ENCODE data around the gene CYP27A1.

The CYP27A1 gene

GRCh38 chr2:218773881-218774280 lies 8.1 kb upstream of the CYP27A1 start:
- DNase-seq (ENCODE audit: low read depth, low spot score), result no peak

GRCh38 chr2:218776488-218776887 lies 5.5 kb upstream of the CYP27A1 start:
- DNase-seq (ENCODE audit: low read depth, low spot score), result no peak

- DNase-seq (ENCODE audit: low read depth, low spot score), result no peak
Observed at GRCh38 chr2:218777276-218777990, 4.5 kb upstream of the CYP27A1 start.

- no peak for DNase-seq (ENCODE audit: low read depth, low spot score)
Observed at GRCh38 chr2:218780046-218780445, 1.9 kb upstream of the CYP27A1 start.

GRCh38 chr2:218780851-218781690 lies 876 bp upstream of the CYP27A1 start:
- no peak for DNase-seq (ENCODE audit: low read depth, low spot score)

- no peak for DNase-seq (ENCODE audit: low read depth, low spot score)
Observed at GRCh38 chr2:218782528-218782844, 539 bp downstream of the CYP27A1 start.

- DNase-seq (ENCODE audit: low read depth, low spot score), result no peak
Observed at GRCh38 chr2:218783688-218784087, 1.7 kb downstream of the CYP27A1 start.

GRCh38 chr2:218785103-218785502 lies 3.2 kb downstream of the CYP27A1 start:
- DNase-seq (ENCODE audit: low read depth, low spot score), result no peak

- no peak for DNase-seq (ENCODE audit: low read depth, low spot score)
Observed at GRCh38 chr2:218786133-218786532, 4.2 kb downstream of the CYP27A1 start.

GRCh38 chr2:218788529-218789255 lies 6.7 kb downstream of the CYP27A1 start:
- DNase-seq (ENCODE audit: low read depth, low spot score), result no peak

GRCh38 chr2:218792433-218792832 lies 10.5 kb downstream of the CYP27A1 start:
- DNase-seq (ENCODE audit: low read depth, low spot score), result no peak

- DNase-seq (ENCODE audit: low read depth, low spot score), result no peak
Observed at GRCh38 chr2:218796691-218797090, 14.7 kb downstream of the CYP27A1 start.

- no peak for DNase-seq (ENCODE audit: low read depth, low spot score)
Observed at GRCh38 chr2:218798767-218799504, 17.0 kb downstream of the CYP27A1 start.

- no peak for DNase-seq (ENCODE audit: low read depth, low spot score)
Observed at GRCh38 chr2:218799990-218800389, 18.0 kb downstream of the CYP27A1 start.

GRCh38 chr2:218802386-218802994 lies 20.5 kb downstream of the CYP27A1 start:
- DNase-seq (ENCODE audit: low read depth, low spot score), result no peak

- DNase-seq (ENCODE audit: low read depth, low spot score), result no peak
Observed at GRCh38 chr2:218804817-218805216, 22.9 kb downstream of the CYP27A1 start.

- DNase-seq (ENCODE audit: low read depth, low spot score), result no peak
Observed at GRCh38 chr2:218805627-218806026, 23.7 kb downstream of the CYP27A1 start.

- no peak for DNase-seq (ENCODE audit: low read depth, low spot score)
Observed at GRCh38 chr2:218806346-218806978, 24.5 kb downstream of the CYP27A1 start.

GRCh38 chr2:218807626-218808025 lies 25.7 kb downstream of the CYP27A1 start:
- DNase-seq (ENCODE audit: low read depth, low spot score), result no peak

GRCh38 chr2:218809515-218809914 lies 27.6 kb downstream of the CYP27A1 start:
- no peak for DNase-seq (ENCODE audit: low read depth, low spot score)

GRCh38 chr2:218810256-218810655 lies 28.3 kb downstream of the CYP27A1 start:
- DNase-seq (ENCODE audit: low read depth, low spot score), result no peak

All from iPS DF 19.7 (cell line).